ENCODE results near the gene DPF1. TPM values are rescaled to one million over a fixed set of nuclear protein-coding genes. Genes with fewer than 3 reads are reported as not detected.

Gene DPF1
- total and polyA plus RNA-seq, 12 donors = 0.17 to 1.3 (median 0.67) TPM; not detected in 5

- Histone ChIP-seq H3K36me3 (replicated peaks in 1 of 2) (no peaks in the 10 kb centered on the region), H3K27me3 (peaks cover 50% of the 10 kb centered on the region), H3K9me3 (replicated peaks in 1 of 3) (no peaks in the 10 kb centered on the region), H3K4me3 (peak overlapping the region in 1 of 4 donors; percentile 44), H3K4me1 (replicated peaks in 1 of 2) (peaks cover 8 to 10% of the 10 kb centered on the region in 2 donors), H3K27ac (no peak overlapping the region)
- TF ChIP-seq POLR2A (IDR thresholded peaks at IDR 0.05) = no peak
- TF ChIP-seq CTCF (IDR thresholded peaks at IDR 0.05) = no peak
- 8 to 32% (median 8%) methylated on average over 4 to 13 of the region's 13 CpGs for WGBS, 4 donors
- DNase-seq = no peak
- intact Hi-C loops (cut with DNase I) = loop anchor here (5.0 to 10.0 kb wide), 2 partner anchors 306 to 319 kb away; partner anchors contain the start of genes SIPA1L3 (in 1 of the 2) and WDR87 (in 1 of the 2)
Measured at GRCh38 chr19:38223617-38224013, 407 bp downstream of the DPF1 start.

GRCh38 chr19:38223119-38223523, 901 bp downstream of the DPF1 start:
- DNase-seq = no peak
- Histone ChIP-seq H3K9me3 (replicated peaks in 1 of 3) (no peaks in the 10 kb centered on the region), H3K27me3 (peaks cover 45% of the 10 kb centered on the region), H3K36me3 (replicated peaks in 1 of 2) (no peaks in the 10 kb centered on the region), H3K4me3 (no peak overlapping the region), H3K4me1 (replicated peaks in 1 of 2) (peaks cover 5 to 8% of the 10 kb centered on the region in 2 donors), H3K27ac (no peak overlapping the region)
- TF ChIP-seq POLR2A (IDR thresholded peaks at IDR 0.05) = no peak
- TF ChIP-seq CTCF (IDR thresholded peaks at IDR 0.05) = no peak
- intact Hi-C loops (cut with DNase I) = loop anchor here (5.0 to 10.0 kb wide), 2 partner anchors 306 to 318 kb away; partner anchors contain the start of genes SIPA1L3 (in 1 of the 2) and WDR87 (in 1 of the 2)
- WGBS, 4 donors = 89 to 96% (median 91%) methylated on average over 3 of the region's 3 CpGs

- WGBS, 4 donors = 66 to 89% (median 77%) methylated on average over 23 to 64 of the region's 64 CpGs
- intact Hi-C loops (cut with DNase I) = loop anchor here (5.0 to 10.0 kb wide), 2 partner anchors 305 to 317 kb away; partner anchors contain the start of genes SIPA1L3 (in 1 of the 2) and WDR87 (in 1 of the 2)
- peaks cover 36% of the 10 kb centered on the region for H3K27me3 ChIP-seq
Measured at GRCh38 chr19:38221919-38222830, 1.8 kb downstream of the DPF1 start.

More at GRCh38 chr19:38221919-38222830, 1.8 kb downstream of the DPF1 start:
- H3K9me3 ChIP-seq (replicated peaks in 1 of 3) = no peaks in the 10 kb centered on the region
- no peak overlapping the region for H3K27ac ChIP-seq
- no peaks in the 10 kb centered on the region for H3K36me3 ChIP-seq (replicated peaks in 1 of 2)
- TF ChIP-seq POLR2A (IDR thresholded peaks at IDR 0.05) (no peak), CTCF (IDR thresholded peaks at IDR 0.05) (no peak)
- peaks cover 5 to 8% of the 10 kb centered on the region in 2 donors for H3K4me1 ChIP-seq (replicated peaks in 1 of 2)
- no peak for DNase-seq
- no peak overlapping the region for H3K4me3 ChIP-seq

All from adrenal gland (tissue), 12 donors.